IMR-90 (cell line): ENCODE data around the gene GALNT14.

ENCODE experiments used
- CEBPB ChIP-seq: IDR thresholded peaks from 2 replicates; pipeline ENCODE4 v1.6.1; 2012; ENCODE audit warnings: low read depth, low read length, improper control_type of control experiment
- MXI1 ChIP-seq: IDR thresholded peaks from 2 replicates; pipeline ENCODE4 v1.6.1; 2012; ENCODE audit warnings: low read depth, mild to moderate bottlenecking, low read length, moderate library complexity, borderline replicate concordance
- POLR2A ChIP-seq: IDR thresholded peaks from 2 replicates; pipeline ENCODE4 v1.6.1; 2012; ENCODE audit warnings: mild to moderate bottlenecking, low read depth, low read length
- RCOR1 ChIP-seq: IDR thresholded peaks from 2 replicates; pipeline ENCODE4 v1.6.1; 2012; ENCODE audit warnings: mild to moderate bottlenecking, low read length, improper control_type of control experiment; ENCODE audit not compliant: insufficient replicate concordance
- RFX5 ChIP-seq: IDR thresholded peaks from 2 replicates; pipeline ENCODE4 v1.8.0; 2012; ENCODE audit warnings: low read depth, mild to moderate bottlenecking, low read length, moderate library complexity
- SMC3 ChIP-seq: fragments of 150-350 bp; IDR thresholded peaks from 2 replicates; pipeline ENCODE4 v1.6.1; 2016; ENCODE audit warnings: low read depth, mild to moderate bottlenecking, antibody characterized with exemption, low read length, moderate library complexity
- TF ChIP-seq, protein P1 (sequence below): fragments of 150-350 bp; IDR thresholded peaks from 2 replicates; pipeline ENCODE4 v1.6.1; 2016; ENCODE audit warnings: low read depth, mild to moderate bottlenecking, low read length, moderate library complexity, borderline replicate concordance
- TF ChIP-seq, protein P2 (sequence below): conservative IDR thresholded peaks from 2 replicates; pipeline ENCODE4 v1.5.1; 2012; ENCODE audit warnings: mild to moderate bottlenecking, low read depth, low read length, improper control_type of control experiment
- TF ChIP-seq, protein P3 (sequence below): fragments of 150-350 bp; IDR thresholded peaks from 2 replicates; pipeline ENCODE4 v1.6.1; 2017; ENCODE audit warnings: mild to moderate bottlenecking, antibody characterized with exemption, low read length, low read depth

DNA sequence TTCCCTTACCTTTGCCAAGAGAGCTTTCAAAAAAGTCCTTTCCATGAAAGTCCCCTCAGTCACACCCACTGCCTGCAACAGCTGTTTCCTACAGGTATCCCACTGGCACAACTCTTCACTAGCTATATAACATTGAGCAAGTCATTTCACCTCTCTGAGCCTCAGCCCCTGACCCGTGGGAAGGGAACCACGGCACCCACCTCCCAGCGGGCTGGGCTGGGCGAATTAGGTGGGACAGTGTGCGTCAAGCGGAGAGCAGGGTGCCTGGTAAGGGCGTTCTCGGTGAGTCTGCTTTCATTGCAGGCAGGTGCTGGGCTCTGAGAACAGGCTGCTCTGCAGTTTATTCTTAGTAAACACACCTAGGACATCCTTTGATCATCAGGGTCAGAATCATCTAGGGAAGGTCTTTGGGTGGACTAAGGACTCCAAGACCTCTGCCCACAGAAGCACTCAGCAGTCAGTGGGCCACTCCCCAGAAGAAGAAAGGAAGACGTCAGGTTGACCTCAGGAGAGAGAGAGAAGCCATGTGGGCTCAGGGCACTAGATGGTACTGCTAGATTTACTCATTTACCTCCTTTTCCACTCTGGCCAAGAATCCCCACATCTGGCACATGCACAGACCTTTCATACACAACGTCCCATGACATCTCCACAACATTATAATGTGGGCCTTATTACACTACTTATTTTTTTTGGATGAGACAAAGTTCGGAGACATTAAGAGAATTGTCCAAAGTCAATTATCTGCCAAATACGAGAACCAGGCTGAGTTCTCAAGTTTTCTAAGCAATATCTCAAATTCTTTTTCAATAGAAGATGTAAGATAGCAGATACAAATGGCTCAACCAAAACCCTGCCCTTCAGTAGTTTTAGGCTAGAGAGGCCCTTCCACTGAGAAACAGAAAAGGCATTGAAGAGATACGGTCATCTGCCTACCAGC is 79.9 kb downstream of the GALNT14 start:
- TF ChIP-seq RFX5 (no peak), MXI1 (no peak), POLR2A (no peak), SMC3 (no peak), CEBPB (no peak), RCOR1 (no peak)
- TF ChIP-seq, protein P1, sequence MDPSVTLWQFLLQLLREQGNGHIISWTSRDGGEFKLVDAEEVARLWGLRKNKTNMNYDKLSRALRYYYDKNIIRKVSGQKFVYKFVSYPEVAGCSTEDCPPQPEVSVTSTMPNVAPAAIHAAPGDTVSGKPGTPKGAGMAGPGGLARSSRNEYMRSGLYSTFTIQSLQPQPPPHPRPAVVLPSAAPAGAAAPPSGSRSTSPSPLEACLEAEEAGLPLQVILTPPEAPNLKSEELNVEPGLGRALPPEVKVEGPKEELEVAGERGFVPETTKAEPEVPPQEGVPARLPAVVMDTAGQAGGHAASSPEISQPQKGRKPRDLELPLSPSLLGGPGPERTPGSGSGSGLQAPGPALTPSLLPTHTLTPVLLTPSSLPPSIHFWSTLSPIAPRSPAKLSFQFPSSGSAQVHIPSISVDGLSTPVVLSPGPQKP, result no peak
- TF ChIP-seq, protein P2, sequence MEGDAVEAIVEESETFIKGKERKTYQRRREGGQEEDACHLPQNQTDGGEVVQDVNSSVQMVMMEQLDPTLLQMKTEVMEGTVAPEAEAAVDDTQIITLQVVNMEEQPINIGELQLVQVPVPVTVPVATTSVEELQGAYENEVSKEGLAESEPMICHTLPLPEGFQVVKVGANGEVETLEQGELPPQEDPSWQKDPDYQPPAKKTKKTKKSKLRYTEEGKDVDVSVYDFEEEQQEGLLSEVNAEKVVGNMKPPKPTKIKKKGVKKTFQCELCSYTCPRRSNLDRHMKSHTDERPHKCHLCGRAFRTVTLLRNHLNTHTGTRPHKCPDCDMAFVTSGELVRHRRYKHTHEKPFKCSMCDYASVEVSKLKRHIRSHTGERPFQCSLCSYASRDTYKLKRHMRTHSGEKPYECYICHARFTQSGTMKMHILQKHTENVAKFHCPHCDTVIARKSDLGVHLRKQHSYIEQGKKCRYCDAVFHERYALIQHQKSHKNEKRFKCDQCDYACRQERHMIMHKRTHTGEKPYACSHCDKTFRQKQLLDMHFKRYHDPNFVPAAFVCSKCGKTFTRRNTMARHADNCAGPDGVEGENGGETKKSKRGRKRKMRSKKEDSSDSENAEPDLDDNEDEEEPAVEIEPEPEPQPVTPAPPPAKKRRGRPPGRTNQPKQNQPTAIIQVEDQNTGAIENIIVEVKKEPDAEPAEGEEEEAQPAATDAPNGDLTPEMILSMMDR, result no peak
- TF ChIP-seq, protein P3, sequence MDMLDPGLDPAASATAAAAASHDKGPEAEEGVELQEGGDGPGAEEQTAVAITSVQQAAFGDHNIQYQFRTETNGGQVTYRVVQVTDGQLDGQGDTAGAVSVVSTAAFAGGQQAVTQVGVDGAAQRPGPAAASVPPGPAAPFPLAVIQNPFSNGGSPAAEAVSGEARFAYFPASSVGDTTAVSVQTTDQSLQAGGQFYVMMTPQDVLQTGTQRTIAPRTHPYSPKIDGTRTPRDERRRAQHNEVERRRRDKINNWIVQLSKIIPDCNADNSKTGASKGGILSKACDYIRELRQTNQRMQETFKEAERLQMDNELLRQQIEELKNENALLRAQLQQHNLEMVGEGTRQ, result no peak
